Mesodermal cell (in vitro differentiated cells): ENCODE results near the gene SRPK1.

Experiments used
- H3K27ac ChIP-seq: 2 replicates; pipeline ENCODE4 v1.7.0; 2013; ENCODE audit warnings: mild to moderate bottlenecking, low read depth, low read length, moderate library complexity; ENCODE audit not compliant: severe bottlenecking
- H3K36me3 ChIP-seq: 2 replicates; pipeline ENCODE4 v1.7.1; 2013; ENCODE audit warnings: mild to moderate bottlenecking, low read length, moderate library complexity; ENCODE audit not compliant: control insufficient read depth, insufficient read depth
- H3K4me1 ChIP-seq: one replicate; pipeline ENCODE4 v1.7.1; 2013; ENCODE audit warnings: mild to moderate bottlenecking, low read length; ENCODE audit not compliant: insufficient read depth, control insufficient read depth, poor library complexity, severe bottlenecking
- H3K4me3 ChIP-seq: 2 replicates; pipeline ENCODE4 v1.7.0; 2013; ENCODE audit warnings: low read length, control low read depth, mild to moderate bottlenecking; ENCODE audit not compliant: insufficient read depth, poor library complexity, severe bottlenecking; ENCODE audit errors: extremely low read depth
- H3K9me3 ChIP-seq: 2 replicates; pipeline ENCODE4 v1.7.1; 2013; ENCODE audit warnings: mild to moderate bottlenecking, low read length, moderate library complexity; ENCODE audit not compliant: control insufficient read depth
- WGBS, 2 experiments: methylation state at CpG; one replicate each; pipeline ENCODE4 v1.1.5; 2013; ENCODE audit warnings: missing lambda C conversion rate in 2 of 2; ENCODE audit not compliant: insufficient coverage in 2 of 2; 5-methylcytosine and 5-hydroxymethylcytosine counted together

The SRPK1 gene

GRCh38 chr6:35874730-35875129 is 46.2 kb downstream of the SRPK1 start:
- H3K4me1 ChIP-seq = no peaks in the 10 kb centered on the region
- peaks cover 59% of the 10 kb centered on the region for H3K36me3 ChIP-seq
- no peak overlapping the region for H3K27ac ChIP-seq
- no peaks in the 10 kb centered on the region for H3K9me3 ChIP-seq
- no CpG with 5 or more reads among the region's 1 CpG for WGBS, 2 experiments
- H3K4me3 ChIP-seq = no peak overlapping the region

- H3K27ac ChIP-seq = no peak overlapping the region
- no peaks in the 10 kb centered on the region for H3K4me1 ChIP-seq
- H3K36me3 ChIP-seq = peaks cover 83% of the 10 kb centered on the region
- no peak overlapping the region for H3K4me3 ChIP-seq
- 100% methylated on average over 1 to 2 of the region's 4 CpGs for WGBS, 2 experiments
- no peaks in the 10 kb centered on the region for H3K9me3 ChIP-seq
Observed at GRCh38 chr6:35859367-35859766, 61.5 kb downstream of the SRPK1 start.

- no peak overlapping the region for H3K27ac ChIP-seq
- H3K9me3 ChIP-seq = no peaks in the 10 kb centered on the region
- H3K4me1 ChIP-seq = no peaks in the 10 kb centered on the region
- H3K4me3 ChIP-seq = no peak overlapping the region
- H3K36me3 ChIP-seq = peaks cover 88% of the 10 kb centered on the region
Observed at GRCh38 chr6:35857853-35858252, 63.0 kb downstream of the SRPK1 start.

DNA sequence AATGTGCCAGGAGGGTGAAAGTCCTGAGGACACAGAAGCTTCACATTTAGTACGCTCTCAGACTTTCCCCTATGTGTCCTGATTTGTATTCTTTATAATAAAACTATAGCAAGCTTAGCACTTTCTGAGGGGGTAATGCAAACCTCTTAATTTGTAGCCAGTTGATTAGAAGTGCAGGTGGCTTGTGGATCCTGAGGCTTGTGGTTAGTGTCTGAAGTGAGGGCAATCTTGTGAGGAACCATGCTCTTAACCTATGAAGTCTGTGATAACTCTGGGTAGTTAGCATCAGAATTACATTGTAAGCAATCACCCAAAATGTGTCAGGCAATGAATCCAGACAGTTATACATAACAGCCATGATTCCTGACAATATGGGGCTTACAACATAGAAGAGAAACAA is 64.6 kb downstream of the SRPK1 start:
- H3K36me3 ChIP-seq = peaks cover 90% of the 10 kb centered on the region
- no peaks in the 10 kb centered on the region for H3K4me1 ChIP-seq
- no CpG with 5 or more reads among the region's 1 CpG for WGBS, 2 experiments
- no peak overlapping the region for H3K4me3 ChIP-seq
- no peaks in the 10 kb centered on the region for H3K9me3 ChIP-seq
- H3K27ac ChIP-seq = no peak overlapping the region

DNA sequence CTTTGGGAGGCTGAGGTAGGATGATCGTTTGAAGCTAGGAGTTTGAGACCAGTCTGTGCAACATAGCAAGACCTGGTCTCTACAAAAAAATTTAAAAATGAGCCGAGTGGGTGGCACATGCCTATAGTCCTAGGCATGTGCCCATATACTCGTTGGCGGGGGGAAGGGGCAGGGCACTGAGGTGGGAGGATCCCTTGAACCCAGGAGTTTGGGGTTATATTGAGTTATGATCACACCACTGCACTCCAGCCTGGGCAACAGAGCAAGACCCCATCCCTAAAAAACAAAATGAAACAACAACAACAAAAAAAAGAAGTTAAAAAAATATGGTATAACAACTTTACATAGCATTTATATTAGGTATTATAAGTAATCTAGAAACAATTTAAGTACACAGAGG is 67.9 kb downstream of the SRPK1 start:
- no peak overlapping the region for H3K4me3 ChIP-seq
- H3K27ac ChIP-seq = no peak overlapping the region
- WGBS, 2 experiments = 95 to 96% methylated on average over 2 to 4 of the region's 4 CpGs
- H3K9me3 ChIP-seq = peaks cover 8% of the 10 kb centered on the region
- H3K36me3 ChIP-seq = peaks cover 94% of the 10 kb centered on the region
- H3K4me1 ChIP-seq = no peaks in the 10 kb centered on the region

- Histone ChIP-seq H3K4me3 (no peak overlapping the region), H3K4me1 (no peaks in the 10 kb centered on the region), H3K27ac (no peak overlapping the region), H3K36me3 (peaks cover 97% of the 10 kb centered on the region), H3K9me3 (peaks cover 8% of the 10 kb centered on the region)
- WGBS, 2 experiments = 81 to 100% methylated on average over 1 to 2 of the region's 2 CpGs
Observed at GRCh38 chr6:35850208-35850607, 70.7 kb downstream of the SRPK1 start.

- Histone ChIP-seq H3K36me3 (peaks cover 98% of the 10 kb centered on the region), H3K4me3 (no peak overlapping the region), H3K4me1 (no peaks in the 10 kb centered on the region), H3K9me3 (peaks cover 8% of the 10 kb centered on the region), H3K27ac (no peak overlapping the region)
- 100% methylated on average over 2 to 3 of the region's 3 CpGs for WGBS, 2 experiments
Observed at GRCh38 chr6:35844290-35844689, 76.6 kb downstream of the SRPK1 start.

- Histone ChIP-seq H3K4me3 (no peak overlapping the region), H3K9me3 (no peaks in the 10 kb centered on the region), H3K36me3 (peaks cover 99% of the 10 kb centered on the region), H3K4me1 (no peaks in the 10 kb centered on the region), H3K27ac (no peak overlapping the region)
- WGBS, 2 experiments = 100% methylated on average over 1 of the region's 3 CpGs; no CpG with 5 or more reads in 1 of the 2 experiments
Observed at GRCh38 chr6:35842381-35842780, 78.5 kb downstream of the SRPK1 start.

GRCh38 chr6:35839019-35839418 is 81.9 kb downstream of the SRPK1 start:
- Histone ChIP-seq H3K27ac (no peak overlapping the region), H3K4me3 (no peak overlapping the region), H3K36me3 (peaks cover 97% of the 10 kb centered on the region), H3K9me3 (no peaks in the 10 kb centered on the region), H3K4me1 (no peaks in the 10 kb centered on the region)
- 86% methylated on average over 1 of the region's 1 CpG; no CpG with 5 or more reads in 1 of the 2 experiments for WGBS, 2 experiments

DNA sequence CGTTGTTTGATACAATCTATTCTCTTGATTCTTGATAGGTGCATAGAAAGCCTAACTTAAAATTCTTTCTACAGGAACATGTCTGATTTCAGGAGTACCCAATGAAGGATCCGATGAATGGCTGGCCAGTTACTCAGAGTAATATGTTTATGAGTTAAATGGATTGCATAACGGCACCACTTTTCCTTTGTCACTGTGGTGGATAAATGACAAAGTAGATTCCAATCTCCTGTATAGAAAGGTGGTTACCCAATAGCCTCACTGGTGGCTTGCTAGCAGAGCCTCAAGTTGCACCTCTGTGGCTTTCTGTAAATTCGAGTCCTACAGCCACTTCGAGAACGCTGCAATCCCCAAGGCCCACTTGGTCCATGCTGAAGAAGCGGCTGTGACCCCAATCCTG is 87.4 kb downstream of the SRPK1 start:
- Histone ChIP-seq H3K4me1 (no peaks in the 10 kb centered on the region), H3K36me3 (peaks cover 52% of the 10 kb centered on the region)

DNA sequence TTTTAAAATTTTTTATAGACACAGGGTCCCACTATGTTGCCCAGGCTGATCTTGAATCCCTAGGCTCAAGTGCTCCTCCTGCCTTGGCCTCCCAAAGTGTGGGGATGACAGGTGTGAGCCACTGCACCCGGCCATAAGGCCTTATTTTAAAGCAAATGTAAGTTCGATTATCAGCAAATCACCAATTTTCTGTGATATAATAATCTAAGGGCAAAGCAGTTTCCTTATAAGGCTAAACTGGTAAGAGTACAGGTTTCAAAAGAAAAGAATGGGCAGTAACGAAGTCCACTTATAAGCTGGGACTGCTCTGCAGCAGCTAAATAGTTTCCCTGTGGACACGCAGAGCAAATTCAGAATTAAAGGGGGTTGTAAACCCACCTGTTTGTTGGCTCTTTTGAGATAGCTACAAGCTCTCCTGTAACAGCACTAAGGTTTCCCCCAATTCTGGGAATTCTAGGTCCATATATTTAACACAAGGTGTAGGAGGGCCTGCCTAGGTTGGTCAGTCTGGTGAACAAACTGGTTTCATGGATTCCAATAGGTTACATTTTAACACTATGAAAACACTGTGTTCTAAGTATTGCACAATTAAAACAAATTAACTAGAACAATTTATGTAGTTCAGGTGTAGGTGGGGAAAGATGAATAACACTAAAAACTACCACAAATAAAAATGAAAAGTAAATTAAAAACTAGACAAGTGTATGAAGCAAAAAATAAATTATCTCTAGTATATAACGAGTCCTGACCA is 89.5 kb downstream of the SRPK1 start:
- H3K9me3 ChIP-seq = no peaks in the 10 kb centered on the region
- H3K36me3 ChIP-seq = peaks cover 32% of the 10 kb centered on the region
- no peak overlapping the region for H3K27ac ChIP-seq
- no peaks in the 10 kb centered on the region for H3K4me1 ChIP-seq
- H3K4me3 ChIP-seq = no peak overlapping the region
- 91 to 93% methylated on average over 3 to 4 of the region's 5 CpGs for WGBS, 2 experiments

More for the DNA sequence above, 87.4 kb downstream of the SRPK1 start:
- Histone ChIP-seq H3K4me3 (no peak overlapping the region), H3K27ac (no peak overlapping the region), H3K9me3 (no peaks in the 10 kb centered on the region)
- 100% methylated on average over 1 to 3 of the region's 7 CpGs for WGBS, 2 experiments
